Activated T-cell treated with anti-CD3 and anti-CD28 coated beads, Interleukin-2, amount 50 U/mL, for 4 hours (primary cell): Measurements from ENCODE around the gene FAM8A1. TPM values are rescaled to one million over a fixed set of nuclear protein-coding genes. Genes with fewer than 3 reads are reported as not detected.

Source experiments
- ATAC-seq, 2 donors: fragments of 200-7000 bp; cut with Tn5 transposase; one replicate each; pipeline ENCODE4 v1.10.0; 2021
- DNase-seq: peaks from one replicate; pipeline ENCODE4 v3.0.0-alpha.2; 2020
- H3K27me3 Mint-ChIP-seq: one replicate; pipeline ENCODE4 v1.8.0; 2021; ENCODE audit warnings: low read depth, mixed read lengths
- H3K36me3 Mint-ChIP-seq: one replicate; pipeline ENCODE4 v1.8.0; 2022; ENCODE audit warnings: mixed read lengths; ENCODE audit not compliant: insufficient read depth
- H3K4me1 Mint-ChIP-seq: one replicate; pipeline ENCODE4 v1.8.0; 2021; ENCODE audit warnings: low read depth, mixed read lengths
- H3K4me3 Mint-ChIP-seq: one replicate; pipeline ENCODE4 v1.8.0; 2021; ENCODE audit warnings: mild to moderate bottlenecking, moderate library complexity, mixed read lengths
- H3K9me3 Mint-ChIP-seq: one replicate; pipeline ENCODE4 v1.8.0; 2021; ENCODE audit warnings: mixed read lengths
- total RNA-seq, 3 donors: library from RNA; stranded (reverse); gene quantifications; one replicate each; pipeline ENCODE4 v1.2.1, GENCODE V29; 2021

Gene FAM8A1
- total RNA-seq, 3 donors from 2014 or later = 2.1 to 2.6 (median 2.4) TPM

DNA sequence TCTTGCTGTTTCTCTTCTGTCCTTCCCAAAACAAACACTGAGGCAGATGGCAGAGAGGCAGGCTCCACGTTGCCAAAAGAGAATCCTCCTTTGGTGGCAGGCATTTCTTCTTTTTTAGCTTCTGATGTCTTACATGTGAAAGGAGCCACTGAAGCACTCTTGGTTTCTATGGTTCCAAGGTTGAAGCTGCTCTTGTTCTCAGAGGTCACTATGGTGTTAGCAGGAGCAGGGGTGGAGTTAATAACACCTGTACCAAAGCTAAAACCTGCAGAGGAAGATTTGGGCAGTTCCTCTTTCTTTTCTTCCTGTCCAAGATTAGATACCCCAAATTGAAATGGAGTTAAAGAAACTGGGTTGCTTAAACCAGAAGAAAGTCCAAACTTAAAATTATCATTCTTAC, 28.8 kb downstream of the FAM8A1 start:
- Mint-ChIP-seq H3K9me3 (no peaks in the 10 kb centered on the region), H3K36me3 (peaks cover 47% of the 10 kb centered on the region), H3K4me1 (peaks cover 43% of the 10 kb centered on the region), H3K4me3 (no peak overlapping the region), H3K27me3 (no peaks in the 10 kb centered on the region)
- no peak for DNase-seq
- no peak for ATAC-seq

DNA sequence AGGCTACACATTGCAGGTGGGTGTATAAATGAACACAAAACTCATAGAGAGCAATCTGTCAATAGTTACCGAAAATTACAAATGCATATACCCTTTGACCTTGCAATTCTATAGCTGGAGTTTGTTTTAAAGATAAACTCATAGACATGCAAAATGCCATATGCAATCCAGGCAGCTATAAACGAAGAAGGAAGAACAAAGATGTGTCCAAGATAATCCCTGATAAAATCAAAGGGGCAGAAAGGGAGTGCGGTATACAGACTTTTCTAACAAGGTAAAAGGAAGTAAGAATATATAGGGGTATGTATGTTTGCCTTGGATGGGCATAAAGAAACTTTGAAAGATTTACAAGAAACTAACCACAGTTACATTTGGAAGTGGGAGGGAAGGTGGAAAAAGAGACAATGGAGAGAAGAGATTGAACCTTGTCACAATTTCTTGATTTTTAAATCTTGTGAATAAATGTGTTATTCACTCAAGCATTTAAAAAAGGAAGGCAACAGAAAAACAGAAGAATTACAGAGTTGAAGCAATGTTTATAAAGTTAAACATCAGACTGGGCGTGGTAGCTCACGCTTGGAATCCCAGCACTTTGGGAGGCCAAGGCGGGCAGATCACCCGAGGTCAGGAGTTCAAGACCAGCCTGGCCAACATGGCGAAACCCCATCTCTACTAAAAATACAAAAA, 29.9 kb downstream of the FAM8A1 start:
- Mint-ChIP-seq H3K4me3 (no peak overlapping the region), H3K36me3 (peaks cover 45% of the 10 kb centered on the region), H3K9me3 (no peaks in the 10 kb centered on the region), H3K27me3 (no peaks in the 10 kb centered on the region), H3K4me1 (peaks cover 47% of the 10 kb centered on the region)
- DNase-seq = no peak
- ATAC-seq = no peak

DNA sequence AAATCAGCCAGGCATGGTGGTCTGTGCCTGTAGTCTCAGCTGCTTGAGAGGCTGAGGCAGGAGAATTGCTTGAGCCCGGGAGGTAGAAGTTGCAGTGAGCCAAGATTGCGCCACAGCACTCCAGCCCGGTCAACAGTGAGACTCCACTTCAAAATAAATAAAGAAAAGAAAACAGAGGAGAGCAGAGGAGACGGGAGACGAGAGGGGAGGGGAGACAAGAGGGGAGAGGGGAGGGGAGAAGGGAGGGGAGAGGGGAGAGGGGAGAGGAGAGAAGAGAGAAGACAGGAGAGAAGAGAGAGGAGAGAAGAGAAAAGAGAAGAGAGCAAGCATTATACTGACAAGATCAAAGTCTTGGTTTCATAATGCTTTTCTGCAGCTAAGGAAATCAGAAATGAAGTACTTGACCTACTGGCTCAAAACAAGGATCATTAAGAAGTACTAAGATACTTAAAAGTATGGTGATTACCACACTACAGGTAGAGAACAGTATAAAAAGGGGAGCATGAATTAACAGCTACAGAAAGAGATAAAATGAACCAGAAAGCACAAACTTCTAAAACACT, 30.5 kb downstream of the FAM8A1 start:
- DNase-seq (no peak), ATAC-seq (no peak)
- Mint-ChIP-seq H3K9me3 (no peaks in the 10 kb centered on the region), H3K4me1 (peaks cover 49% of the 10 kb centered on the region), H3K27me3 (no peaks in the 10 kb centered on the region), H3K4me3 (no peak overlapping the region), H3K36me3 (peaks cover 45% of the 10 kb centered on the region)

GRCh38 chr6:17632934-17633333, 32.8 kb downstream of the FAM8A1 start:
- Mint-ChIP-seq H3K36me3 (peaks cover 53% of the 10 kb centered on the region), H3K9me3 (no peaks in the 10 kb centered on the region), H3K4me3 (no peak overlapping the region), H3K4me1 (peaks cover 53% of the 10 kb centered on the region), H3K27me3 (no peaks in the 10 kb centered on the region)
- DNase-seq (no peak), ATAC-seq (no peak)

DNA sequence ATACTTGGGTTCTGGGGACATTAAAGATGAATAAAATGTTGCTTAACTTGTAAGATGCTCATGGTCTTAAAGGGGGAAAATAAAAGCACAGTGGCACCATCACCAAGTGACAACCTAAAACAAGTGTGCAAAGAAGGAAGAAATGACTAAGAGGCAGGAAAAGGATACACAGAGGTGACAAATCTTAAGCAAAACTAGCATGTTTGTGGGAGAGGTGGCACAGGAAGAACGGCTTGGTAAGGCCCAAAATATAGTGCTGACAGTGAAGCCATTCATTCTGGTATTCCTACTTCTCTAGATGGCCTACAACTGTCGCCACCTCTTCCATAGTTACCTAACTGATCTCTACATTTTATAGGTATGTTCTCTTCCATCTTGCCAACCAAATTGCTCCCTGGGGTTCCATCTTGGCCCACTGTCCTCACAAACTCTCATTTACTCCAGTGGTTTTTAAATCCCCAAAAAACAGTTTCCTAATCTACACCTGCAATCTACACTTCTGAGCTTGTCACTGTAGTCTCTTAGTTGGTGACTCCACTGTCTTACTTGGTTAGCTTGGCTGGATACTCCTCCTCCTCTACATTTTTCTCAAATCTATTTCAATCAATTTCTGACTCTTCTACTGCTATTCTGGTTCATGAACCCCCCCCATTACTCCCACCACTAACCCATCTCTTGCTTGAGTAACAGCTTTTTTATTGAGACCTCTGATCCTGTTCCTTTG, 33.5 kb downstream of the FAM8A1 start:
- Mint-ChIP-seq H3K36me3 (peaks cover 56% of the 10 kb centered on the region), H3K4me1 (peaks cover 49% of the 10 kb centered on the region), H3K4me3 (no peak overlapping the region), H3K9me3 (no peaks in the 10 kb centered on the region), H3K27me3 (no peaks in the 10 kb centered on the region)
- ATAC-seq (peak; percentile 81 to 85), DNase-seq (no peak)

DNA sequence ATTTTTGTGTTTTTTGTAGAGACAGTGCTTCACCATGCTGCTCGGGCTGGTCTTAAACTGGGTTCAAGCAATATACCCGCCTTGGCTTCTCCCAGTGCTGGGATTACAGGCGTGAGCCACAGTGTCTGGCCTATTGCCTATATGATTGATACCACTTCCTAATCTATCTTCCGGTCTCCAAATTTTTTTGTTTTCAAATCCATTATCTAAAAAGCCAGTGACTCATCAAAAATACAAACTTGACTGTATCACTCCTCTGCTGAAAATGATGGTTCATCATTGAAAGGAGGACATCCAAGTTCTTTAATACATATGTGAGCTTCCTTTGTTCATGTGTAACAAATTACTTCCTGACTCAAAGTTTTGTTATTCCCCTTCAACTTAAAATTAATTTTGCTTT, 35.5 kb downstream of the FAM8A1 start:
- H3K9me3 Mint-ChIP-seq = no peaks in the 10 kb centered on the region
- DNase-seq = no peak
- no peak for ATAC-seq
- no peak overlapping the region for H3K4me3 Mint-ChIP-seq
- peaks cover 53% of the 10 kb centered on the region for H3K36me3 Mint-ChIP-seq
- H3K27me3 Mint-ChIP-seq = no peaks in the 10 kb centered on the region
- H3K4me1 Mint-ChIP-seq = peaks cover 38% of the 10 kb centered on the region

DNA sequence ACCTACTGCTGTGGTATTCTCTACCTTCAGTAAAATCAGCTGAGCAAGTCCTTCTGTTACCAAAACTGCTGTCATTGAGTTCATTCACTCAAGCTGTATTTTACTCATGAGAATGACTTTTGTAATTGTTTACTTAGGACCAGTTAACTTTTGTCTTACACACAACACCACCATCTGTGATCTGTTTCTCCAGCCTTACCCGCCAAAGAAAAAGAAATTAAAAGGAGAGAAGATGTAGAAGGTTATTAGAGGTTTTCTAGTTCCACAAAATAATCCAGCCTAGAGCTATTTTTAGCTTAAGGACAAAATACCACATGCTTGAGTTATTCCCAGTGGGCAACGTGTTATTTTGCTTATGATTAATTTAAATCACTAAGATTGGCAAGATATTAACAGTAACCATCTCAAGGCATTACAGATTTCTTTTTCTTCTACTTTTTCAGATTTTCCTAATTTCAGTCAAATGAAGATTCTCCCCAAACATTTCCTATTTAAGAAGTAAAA, 38.2 kb downstream of the FAM8A1 start:
- peaks cover 58% of the 10 kb centered on the region for H3K36me3 Mint-ChIP-seq
- no peaks in the 10 kb centered on the region for H3K27me3 Mint-ChIP-seq
- H3K4me1 Mint-ChIP-seq = peaks cover 23% of the 10 kb centered on the region
- DNase-seq = no peak
- H3K9me3 Mint-ChIP-seq = no peaks in the 10 kb centered on the region
- H3K4me3 Mint-ChIP-seq = no peak overlapping the region
- no peak for ATAC-seq

GRCh38 chr6:17640477-17640917, 40.4 kb downstream of the FAM8A1 start:
- Mint-ChIP-seq H3K9me3 (no peaks in the 10 kb centered on the region), H3K36me3 (peaks cover 61% of the 10 kb centered on the region), H3K4me3 (no peak overlapping the region), H3K27me3 (no peaks in the 10 kb centered on the region), H3K4me1 (peaks cover 10% of the 10 kb centered on the region)
- DNase-seq (no peak), ATAC-seq (no peak)

DNA sequence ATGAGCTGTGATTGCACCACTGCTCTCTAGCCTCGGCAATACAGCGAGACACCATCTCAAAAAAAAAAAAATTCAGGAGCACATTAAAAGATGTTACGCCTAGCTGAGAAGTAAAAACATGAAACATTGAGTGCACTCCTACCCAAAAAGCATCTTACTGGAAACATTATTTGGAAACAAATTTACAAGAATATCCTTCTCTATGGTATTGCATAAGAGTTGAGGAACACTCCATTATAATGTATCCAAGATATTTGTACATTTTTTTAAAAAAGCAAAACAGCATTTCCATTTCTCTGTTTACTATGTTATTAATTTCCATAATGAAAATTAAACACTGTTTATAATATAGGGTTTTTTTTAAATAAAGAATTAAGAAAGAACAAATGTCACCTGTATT, 48.6 kb downstream of the FAM8A1 start:
- peaks cover 44% of the 10 kb centered on the region for H3K36me3 Mint-ChIP-seq
- ATAC-seq (no peak), DNase-seq (no peak)
- no peaks in the 10 kb centered on the region for H3K27me3 Mint-ChIP-seq
- no peaks in the 10 kb centered on the region for H3K9me3 Mint-ChIP-seq
- no peak overlapping the region for H3K4me3 Mint-ChIP-seq
- H3K4me1 Mint-ChIP-seq = peaks cover 25% of the 10 kb centered on the region

DNA sequence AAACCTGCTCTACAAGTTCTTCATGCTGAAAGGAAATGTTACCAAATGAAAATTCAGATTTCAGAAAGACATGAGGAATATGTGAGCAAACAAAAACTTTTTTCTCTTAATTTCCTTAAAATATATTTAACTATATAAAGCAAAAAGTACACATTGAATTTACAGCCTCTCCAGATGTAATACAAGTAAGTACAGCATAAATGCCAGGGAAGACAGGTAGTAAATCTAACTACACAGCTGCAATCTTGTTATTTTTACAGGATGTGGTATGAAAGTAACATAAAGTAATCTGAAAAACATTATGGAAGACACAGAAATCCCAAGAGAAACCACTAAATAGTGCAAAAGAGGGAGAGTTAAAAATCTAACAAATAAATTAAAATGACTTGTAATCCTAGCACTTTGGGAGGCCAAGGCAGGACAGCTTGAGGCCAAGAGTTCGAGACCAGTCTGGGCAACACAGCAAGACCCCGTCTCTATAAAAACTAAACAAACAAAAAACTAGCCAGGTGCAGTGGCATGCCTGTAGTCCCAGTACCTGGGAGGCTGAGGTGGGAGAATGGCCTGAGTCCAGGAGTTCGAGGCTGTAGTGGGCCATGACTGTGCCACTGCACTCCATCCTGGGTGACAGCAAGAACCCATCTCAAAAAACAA, 50.7 kb downstream of the FAM8A1 start:
- Mint-ChIP-seq H3K27me3 (no peaks in the 10 kb centered on the region), H3K4me1 (peaks cover 28% of the 10 kb centered on the region), H3K4me3 (no peak overlapping the region), H3K9me3 (no peaks in the 10 kb centered on the region), H3K36me3 (peaks cover 50% of the 10 kb centered on the region)
- ATAC-seq (no peak), DNase-seq (no peak)

- Mint-ChIP-seq H3K4me1 (peaks cover 30% of the 10 kb centered on the region), H3K4me3 (no peak overlapping the region), H3K27me3 (no peaks in the 10 kb centered on the region), H3K36me3 (peaks cover 51% of the 10 kb centered on the region), H3K9me3 (no peaks in the 10 kb centered on the region)
- ATAC-seq = peak; percentile 70 to 76
- no peak for DNase-seq
Measured at GRCh38 chr6:17653198-17653882, 53.2 kb downstream of the FAM8A1 start.

DNA sequence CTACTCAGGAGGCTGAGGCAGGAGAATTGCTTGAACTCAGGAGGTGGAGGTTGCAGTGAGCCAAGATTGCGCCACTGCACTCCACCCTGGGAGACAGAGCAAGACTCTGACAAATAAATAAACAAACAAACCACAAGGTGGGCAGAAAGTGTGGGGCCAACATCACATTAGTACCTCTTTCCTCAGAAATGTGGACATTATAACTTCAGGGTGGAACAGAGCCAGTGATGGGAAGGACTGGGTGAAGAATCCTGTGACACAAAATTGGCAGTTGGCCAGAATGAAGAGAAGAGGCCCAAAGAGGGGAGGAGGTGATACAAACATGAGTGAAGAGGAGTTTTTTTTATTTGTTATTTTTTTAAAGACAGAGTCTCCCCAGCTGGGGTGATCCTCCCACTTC, 56.0 kb downstream of the FAM8A1 start:
- Mint-ChIP-seq H3K4me1 (peaks cover 20% of the 10 kb centered on the region), H3K27me3 (no peaks in the 10 kb centered on the region), H3K36me3 (peaks cover 46% of the 10 kb centered on the region), H3K9me3 (no peaks in the 10 kb centered on the region), H3K4me3 (no peak overlapping the region)
- no peak for ATAC-seq
- DNase-seq = no peak

DNA sequence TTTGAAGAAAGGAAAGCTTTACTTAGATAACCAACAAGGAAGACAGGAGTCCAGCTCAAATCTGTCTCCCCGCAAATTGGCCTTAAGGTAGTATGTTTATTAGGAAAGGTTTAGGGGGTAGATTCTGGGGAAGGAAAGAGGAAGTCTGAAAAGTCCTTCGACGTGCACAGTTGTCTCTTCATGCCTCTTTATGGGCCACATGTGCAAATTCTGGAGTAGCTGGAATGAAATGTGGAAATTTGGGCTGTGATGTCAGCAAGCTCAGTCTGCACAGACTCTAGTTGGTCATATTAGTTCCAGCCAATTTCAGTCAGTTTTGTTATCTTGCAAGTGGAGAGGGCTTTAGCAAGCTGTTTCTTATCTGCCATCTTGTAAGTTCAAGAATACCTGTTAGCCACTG, 56.5 kb downstream of the FAM8A1 start:
- ATAC-seq = no peak
- H3K27me3 Mint-ChIP-seq = no peaks in the 10 kb centered on the region
- peaks cover 50% of the 10 kb centered on the region for H3K36me3 Mint-ChIP-seq

More for the DNA sequence above, 56.5 kb downstream of the FAM8A1 start:
- no peak for DNase-seq
- H3K9me3 Mint-ChIP-seq = no peaks in the 10 kb centered on the region
- no peak overlapping the region for H3K4me3 Mint-ChIP-seq
- peaks cover 22% of the 10 kb centered on the region for H3K4me1 Mint-ChIP-seq
